IPS DF 4.7 (cell line): ENCODE results near the gene GABARAPL1.

Experiments used
- DNase-seq: peaks from one replicate; pipeline ENCODE4 v3.0.0-alpha.2; 2013; ENCODE audit warnings: low spot score; ENCODE audit errors: extremely low read depth

Gene GABARAPL1

DNA sequence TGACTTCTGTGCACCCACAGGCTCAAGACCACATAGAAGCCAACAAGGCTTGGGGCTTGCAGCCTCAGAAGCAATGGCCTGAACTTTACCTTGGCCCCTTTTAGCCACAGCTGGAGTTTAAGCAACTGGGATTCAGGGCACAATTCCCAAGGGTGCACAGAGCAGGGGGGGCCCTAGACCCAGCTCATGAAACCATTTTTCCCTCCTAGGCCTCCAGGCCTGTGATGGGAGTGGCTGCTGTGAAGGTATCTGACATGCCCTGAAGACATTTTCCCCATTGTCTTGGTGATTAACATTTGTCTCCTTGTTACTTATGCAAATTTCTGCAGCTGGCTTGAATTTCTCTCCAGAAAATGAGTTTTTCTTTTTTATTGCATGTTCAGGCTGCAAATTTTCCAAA lies 21.9 kb downstream of the GABARAPL1 start:
- DNase-seq: no peak

DNA sequence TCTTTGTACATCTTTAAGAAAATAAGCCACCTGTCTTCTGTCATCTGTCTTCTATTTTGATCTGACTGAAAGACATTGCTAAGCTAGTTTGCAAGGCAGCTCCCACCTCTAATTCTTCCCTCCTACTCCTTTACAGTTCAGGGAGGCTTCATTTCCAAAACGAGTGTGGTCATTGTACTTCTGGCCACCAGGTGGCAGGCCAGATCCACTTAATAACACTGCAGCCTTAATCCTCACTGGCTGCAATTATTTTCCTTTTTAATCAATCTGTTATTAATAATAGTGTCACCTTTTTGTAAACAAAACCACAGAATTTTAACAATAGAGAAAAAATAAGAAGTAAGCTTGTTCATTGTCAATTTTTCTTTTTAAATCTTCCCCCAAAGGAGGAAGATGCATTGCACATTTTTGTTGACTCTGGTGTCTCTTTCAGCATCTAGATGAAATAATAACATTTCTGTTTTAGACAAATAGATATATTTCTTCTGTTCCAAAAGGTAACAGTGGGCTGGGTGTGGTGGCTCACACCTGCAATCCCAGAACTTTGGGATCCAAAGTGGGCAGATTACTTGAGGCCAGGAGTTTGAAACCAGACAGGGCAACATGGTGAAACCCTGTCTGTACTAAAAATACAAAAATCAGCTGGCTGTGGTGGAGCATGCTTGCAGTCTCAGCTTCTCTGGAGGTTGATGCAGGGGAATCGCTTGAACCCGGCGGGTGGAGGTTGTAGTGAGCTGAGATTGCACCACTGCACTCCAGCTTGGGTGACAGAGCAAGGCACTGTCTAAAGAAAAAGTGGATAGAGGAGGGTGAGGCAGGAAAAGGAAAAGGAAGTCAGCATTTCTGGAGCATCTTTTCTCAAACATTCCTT lies 23.3 kb downstream of the GABARAPL1 start:
- DNase-seq: no peak

DNA sequence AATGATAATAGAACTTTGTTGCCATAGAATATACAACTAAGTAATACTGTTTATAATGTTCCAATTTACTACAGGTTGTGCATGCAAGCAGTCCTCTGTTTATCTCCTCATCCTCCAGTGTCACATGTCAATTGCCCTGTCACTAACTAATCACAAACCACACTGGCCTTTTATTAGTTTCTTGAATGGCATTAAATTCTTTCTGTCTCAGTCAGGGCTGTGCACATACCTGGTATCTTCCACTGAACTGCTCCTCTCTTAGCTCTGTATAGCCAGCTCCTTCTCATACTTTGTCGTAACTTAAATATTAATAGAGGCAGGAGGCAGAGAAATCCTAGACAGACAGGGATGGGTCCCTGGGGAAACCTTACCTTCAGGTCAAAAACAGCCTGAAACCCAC lies 24.0 kb downstream of the GABARAPL1 start:
- no peak for DNase-seq

DNA sequence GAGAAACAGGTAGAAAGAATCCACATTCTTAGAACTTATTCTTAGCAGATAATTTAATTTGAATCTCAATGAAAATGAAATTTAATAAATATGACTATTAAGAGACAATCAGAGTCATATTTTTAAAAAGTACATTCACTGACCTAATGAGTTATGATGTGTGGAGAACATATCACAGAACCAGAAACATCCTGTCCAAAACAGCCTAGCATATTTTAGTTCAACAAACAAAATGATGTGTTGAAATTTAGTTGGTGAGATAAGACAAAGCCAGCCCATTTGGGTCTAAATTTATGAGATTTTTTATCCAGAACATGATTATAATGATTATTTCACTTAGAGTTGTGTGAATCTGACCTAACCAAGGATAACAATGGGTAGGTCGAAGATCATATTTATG lies 25.8 kb downstream of the GABARAPL1 start:
- no peak for DNase-seq

DNA sequence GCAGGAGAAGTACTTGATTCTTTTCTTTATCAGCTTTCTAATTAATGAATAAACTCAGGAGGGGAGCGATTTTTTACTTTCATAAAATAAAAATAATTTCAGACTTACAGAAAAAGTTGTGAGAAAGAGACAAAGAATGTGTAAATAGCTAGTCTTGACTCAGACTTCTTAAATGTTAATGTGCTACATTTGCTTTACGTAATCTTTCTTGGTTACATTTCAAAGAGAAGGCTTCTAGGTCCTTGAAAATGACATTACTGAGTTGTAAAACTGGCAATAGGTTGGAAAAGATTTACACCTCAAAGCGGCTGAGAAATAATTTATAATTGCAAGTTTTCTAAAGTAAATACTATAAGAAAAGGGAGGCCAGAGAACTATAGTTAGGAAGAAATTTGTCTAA lies 28.6 kb downstream of the GABARAPL1 start:
- DNase-seq: no peak

DNA sequence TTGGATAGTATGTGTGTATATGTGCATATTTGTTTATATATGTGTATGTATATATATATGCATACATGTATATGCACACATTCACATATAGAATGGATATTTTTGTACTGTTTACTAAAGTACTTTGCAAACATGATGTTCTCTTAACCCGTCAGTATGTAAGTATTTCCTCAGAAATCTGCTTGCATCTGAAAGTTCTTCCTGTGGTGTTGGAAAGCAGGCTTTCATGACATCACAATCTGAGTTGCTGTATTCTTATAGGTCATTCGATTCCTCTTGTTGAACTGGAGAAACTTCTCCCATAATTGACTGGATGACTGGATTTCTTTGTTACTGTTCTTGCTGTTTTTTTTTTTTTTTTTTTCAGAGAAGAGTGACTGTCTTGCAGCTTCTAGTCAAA lies 29.1 kb downstream of the GABARAPL1 start:
- no peak for DNase-seq

DNA sequence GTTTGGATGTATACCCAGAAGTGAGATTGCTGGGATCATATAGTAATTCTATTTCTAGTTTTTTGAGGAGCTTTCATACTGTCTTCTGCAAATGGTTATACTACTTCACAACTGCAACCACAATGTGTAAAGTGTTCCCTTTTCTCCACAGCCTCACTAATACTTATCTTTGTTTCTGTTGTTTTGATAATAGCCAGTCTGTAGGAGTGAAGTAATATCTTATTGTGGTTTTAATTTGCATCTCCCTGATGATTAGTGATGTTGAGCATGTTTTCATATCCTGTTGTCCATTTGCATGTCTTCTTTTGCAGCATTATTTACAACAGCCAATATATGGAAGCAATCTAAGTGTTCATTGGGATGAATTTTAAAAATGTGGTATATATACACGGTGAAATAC lies 29.9 kb downstream of the GABARAPL1 start:
- DNase-seq: no peak

DNA sequence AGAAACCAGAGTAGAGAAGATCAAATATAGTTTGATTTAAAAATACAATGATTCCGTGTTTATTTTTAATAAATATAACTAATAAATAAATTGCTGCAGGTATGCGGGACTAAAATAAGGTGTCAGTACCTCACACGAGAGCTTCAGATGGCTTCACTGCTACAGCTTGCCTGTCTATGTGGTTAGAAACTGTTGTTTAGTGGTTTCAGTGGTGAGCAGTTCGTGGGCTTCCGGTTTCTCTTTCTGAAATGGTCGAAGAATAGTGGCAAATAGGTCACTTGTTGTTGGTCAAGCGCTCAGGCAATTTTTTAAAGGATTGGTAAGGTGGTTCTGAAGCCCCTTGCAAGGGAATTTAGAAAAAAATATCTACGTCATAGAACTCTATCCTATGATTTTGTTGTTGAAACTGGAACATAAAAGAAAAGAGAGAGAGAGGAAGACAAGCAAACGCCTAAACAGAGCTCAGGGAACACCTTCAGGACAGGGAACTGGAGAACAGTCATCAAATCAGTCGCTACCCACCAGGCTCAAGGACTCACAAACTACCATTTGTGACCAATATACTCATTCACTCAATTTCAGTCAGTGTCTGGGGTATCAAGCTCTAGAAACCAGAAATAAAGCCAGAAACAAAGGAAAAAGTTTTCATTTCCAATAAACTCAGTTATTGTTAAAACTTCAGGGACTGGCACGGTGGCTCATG lies 31.3 kb downstream of the GABARAPL1 start:
- no peak for DNase-seq

DNA sequence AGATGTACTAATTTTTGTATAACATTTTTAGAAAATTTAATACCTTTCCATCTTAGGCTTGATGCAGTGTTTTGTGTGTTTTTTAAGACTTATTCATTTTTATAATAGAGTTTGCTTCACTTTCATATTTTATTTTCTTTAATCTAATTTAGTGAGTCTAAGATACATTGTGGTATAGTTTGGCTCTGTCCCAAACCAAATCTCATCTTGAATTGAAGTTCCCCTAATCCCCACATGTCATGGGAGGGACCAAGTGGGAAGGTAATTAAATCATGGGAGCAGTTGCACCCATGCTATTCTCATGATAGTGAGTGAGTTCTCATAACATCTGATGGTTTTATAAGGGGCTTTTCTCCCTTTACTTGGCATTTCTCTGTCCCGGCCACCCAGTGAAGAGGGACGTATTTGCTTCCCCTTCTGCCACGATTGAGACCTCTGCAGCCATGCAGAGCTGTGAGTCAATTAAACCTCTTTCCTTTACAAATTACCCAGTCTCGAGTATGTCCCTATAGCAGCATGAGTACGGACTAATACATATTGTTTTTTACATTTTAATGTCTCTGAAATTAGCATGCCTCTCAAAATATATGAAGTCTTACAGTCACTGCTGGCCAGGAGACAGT lies 34.9 kb downstream of the GABARAPL1 start:
- no peak for DNase-seq

DNA sequence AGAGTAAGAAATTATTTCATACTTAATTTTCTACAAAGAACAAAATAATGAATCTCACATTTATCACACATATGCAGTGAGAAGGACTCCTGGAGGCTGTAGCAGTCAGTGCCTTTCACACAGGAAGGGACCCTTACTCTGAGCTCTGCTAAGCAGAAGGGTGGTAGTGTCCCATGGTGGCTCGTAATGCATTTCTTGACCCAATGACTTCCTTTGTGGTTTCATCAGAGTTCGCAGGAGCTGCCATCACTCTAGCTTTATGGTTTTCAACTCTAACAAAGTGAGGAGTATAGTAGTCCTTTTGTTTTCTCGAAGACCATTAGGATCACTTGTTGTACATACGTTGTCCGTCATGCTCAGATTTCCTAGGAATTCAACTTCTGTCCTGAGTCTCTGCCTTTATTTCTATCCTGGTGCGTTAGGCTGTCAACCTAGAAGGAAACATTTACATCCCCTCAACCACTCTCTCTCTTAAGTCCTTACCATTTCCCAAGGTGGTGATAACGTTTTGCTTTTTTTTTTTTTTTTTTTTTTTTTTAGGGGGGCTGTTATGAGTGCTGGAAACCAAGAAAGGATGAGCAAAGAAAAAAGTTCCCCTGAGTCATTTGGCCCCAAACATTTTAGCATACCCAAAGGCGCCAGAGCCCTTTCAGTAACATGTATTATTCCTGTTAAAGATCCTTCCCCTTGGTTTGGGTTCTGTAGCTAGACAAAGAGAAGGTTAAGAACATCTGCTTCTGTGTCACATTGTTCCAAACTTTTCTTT lies 37.2 kb downstream of the GABARAPL1 start:
- no peak for DNase-seq

DNA sequence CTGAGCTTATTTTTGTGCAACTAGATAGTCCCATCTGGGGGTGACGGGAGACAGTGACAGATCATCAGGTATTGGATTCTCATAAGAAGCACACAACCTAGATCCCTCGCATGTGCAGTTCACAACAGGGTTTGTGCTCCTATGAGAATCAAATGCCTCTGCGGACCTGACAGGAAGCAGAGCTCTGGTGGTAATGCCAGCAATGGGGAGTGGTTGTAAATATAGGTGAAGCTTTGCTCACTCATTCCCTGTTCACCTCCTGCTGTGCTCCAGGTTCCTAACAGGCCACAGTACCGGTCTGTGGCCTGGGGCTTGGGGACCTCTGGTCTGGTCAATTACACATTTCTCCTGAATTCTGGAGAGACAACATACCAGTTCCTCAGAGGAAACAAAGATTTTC lies 39.0 kb downstream of the GABARAPL1 start:
- no peak for DNase-seq

DNA sequence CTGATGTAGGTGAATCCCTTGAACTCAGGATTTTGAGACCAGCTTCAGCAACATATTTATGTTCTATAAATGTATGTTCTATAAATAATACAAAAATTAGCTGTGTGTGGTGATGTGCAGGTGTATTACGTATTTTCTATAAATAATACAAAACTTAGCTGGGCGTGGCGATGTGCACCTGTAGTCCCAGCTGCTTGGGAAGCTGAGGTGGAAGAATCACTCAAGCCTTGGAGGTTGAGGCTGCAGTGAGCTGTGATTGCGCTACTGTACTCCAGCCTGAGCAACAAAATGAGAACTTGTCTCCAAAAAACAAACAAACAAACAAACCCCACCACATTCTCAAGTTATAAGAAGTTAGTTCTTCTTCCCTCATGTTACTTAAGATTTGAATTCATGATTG lies 39.5 kb downstream of the GABARAPL1 start:
- no peak for DNase-seq

DNA sequence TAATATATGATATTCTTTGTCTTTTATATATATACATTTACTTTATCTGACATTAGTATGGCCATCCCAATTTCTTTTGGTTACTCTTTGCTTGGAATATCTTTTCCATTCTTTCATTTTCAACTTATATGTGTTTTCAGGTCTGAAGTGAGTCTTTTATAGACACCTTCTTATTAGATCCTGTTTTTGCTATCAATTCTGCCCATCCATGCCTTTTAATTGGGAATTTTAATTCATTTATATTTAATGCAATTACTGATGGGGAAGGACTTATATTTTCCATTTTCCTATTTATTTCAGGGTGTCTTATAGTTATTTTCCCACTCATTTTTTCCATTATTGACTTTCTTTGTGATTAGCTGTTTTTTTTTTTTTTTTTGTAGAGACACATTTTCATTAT lies 43.4 kb downstream of the GABARAPL1 start:
- DNase-seq: no peak

DNA sequence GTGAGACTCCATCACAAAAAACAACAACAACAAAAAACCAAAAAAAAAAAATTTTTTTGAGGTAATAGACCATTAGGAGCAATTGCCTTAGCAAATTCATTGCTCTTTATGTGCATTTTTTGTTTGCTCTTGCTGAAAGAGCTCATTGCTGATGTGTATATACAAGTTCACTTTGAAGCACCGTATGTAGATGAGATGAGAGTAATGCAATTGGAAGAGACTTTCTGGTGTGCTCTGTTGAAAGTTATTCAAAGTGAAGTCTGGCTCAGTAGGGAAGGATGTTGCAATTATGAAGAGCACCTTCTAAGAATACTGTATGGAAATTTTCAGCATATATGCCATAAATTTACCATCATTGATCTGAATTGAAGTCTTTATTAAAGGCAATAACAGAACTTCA lies 48.2 kb downstream of the GABARAPL1 start:
- no peak for DNase-seq

DNA sequence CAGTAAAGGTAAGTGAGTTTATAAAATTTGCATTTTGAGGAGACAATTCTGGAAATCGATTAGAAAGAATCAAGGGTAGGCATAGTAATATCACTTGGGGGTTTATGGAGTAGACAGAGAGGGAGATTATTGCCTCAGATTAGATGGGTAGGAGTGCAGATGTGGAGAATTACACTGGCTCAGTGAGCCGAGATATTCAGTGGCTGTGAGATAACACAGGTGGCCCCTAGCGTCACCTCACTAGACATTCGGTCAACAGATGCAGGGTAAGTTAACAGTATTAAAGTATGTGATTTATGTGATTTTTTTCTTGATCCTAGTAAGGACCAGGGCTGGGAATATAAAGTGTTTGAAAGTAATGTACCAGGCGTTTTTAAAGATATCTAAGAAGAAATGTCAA lies 55.4 kb downstream of the GABARAPL1 start:
- no peak for DNase-seq

DNA sequence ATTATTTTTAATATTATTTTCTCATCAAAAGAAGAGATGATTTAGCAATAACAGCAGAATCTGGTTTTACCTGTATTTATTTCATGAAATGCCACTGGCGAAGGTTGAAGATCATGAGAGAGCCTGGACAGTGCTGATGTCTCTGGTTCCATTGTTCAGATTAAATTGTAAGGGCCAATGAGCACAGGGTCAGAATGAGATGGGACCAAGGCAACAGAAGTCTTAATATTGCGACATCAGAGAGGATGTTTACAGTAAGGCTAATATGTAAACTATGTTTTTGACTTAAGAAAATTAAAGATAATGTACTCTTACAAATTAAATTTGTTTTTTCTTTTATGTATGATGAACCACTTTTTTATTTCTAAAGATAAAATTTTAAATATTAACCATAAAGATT lies 59.8 kb downstream of the GABARAPL1 start:
- DNase-seq: no peak
